Panc1 (cell line): ENCODE data around the gene TBX20.
"Not testable (repeated sequence)": the region's sequence is repeated elsewhere in the genome, so short reads cannot be mapped to it uniquely, and the experiment has no call there.

Experiments used
- CTCF ChIP-seq: fragments of 450-650 bp; IDR thresholded peaks from 2 replicates; pipeline ENCODE4 v1.5.1; 2017; ENCODE audit warnings: mild to moderate bottlenecking
- POLR2AphosphoS5 ChIP-seq: IDR thresholded peaks from 2 replicates; pipeline ENCODE4 v1.6.1; 2012; ENCODE audit warnings: mild to moderate bottlenecking, low read depth, low read length, moderate library complexity
- REST ChIP-seq, 2 experiments: IDR thresholded peaks; 2 replicates each; pipeline ENCODE4 v1.6.1; 2011 to 2012; ENCODE audit warnings: low read depth in 2 of 2, control low read depth in 1 of 2, low read length in 1 of 2, mild to moderate bottlenecking in 1 of 2, moderate library complexity in 1 of 2; ENCODE audit not compliant: insufficient read depth in 1 of 2
- SIN3A ChIP-seq: IDR thresholded peaks from 2 replicates; pipeline ENCODE4 v1.6.1; 2012; ENCODE audit warnings: low read depth, mild to moderate bottlenecking, low read length, moderate library complexity, borderline replicate concordance; ENCODE audit not compliant: insufficient read depth
- TCF7L2 ChIP-seq: IDR thresholded peaks from 2 replicates; pipeline ENCODE4 v1.6.1; 2011; ENCODE audit warnings: mild to moderate bottlenecking, low read depth, low read length, inconsistent platforms

GRCh38 chr7:35202353-35202752 is 51.5 kb downstream of the TBX20 start:
- not testable (repeated sequence) for TF ChIP-seq CTCF; REST (IDR thresholded peaks at IDR 0.05; ENCODE audit: insufficient read depth in 1 of 2, low read depth in 2 of 2, low read length in 1 of 2); TCF7L2; SIN3A; POLR2AphosphoS5
